ENCODE measurements around the gene TRMT11. TPM values are rescaled to one million over a fixed set of nuclear protein-coding genes. Genes with fewer than 3 reads are reported as not detected.

Gene TRMT11
- polyA plus RNA-seq, 4 donors: 30.8 to 34.4 (median 31.2) TPM

GRCh38 chr6:126071000-126071647 lies 84.8 kb downstream of the TRMT11 start:
- no peak for DNase-seq (ENCODE audit: low read depth in 4 of 4, low spot score in 3 of 4)

- DNase-seq (ENCODE audit: low read depth in 4 of 4, low spot score in 3 of 4): no peak
Measured at GRCh38 chr6:126072172-126072571, 85.8 kb downstream of the TRMT11 start.

GRCh38 chr6:126072834-126073233 lies 86.5 kb downstream of the TRMT11 start:
- no peak for DNase-seq (ENCODE audit: low read depth in 4 of 4, low spot score in 3 of 4)

DNA sequence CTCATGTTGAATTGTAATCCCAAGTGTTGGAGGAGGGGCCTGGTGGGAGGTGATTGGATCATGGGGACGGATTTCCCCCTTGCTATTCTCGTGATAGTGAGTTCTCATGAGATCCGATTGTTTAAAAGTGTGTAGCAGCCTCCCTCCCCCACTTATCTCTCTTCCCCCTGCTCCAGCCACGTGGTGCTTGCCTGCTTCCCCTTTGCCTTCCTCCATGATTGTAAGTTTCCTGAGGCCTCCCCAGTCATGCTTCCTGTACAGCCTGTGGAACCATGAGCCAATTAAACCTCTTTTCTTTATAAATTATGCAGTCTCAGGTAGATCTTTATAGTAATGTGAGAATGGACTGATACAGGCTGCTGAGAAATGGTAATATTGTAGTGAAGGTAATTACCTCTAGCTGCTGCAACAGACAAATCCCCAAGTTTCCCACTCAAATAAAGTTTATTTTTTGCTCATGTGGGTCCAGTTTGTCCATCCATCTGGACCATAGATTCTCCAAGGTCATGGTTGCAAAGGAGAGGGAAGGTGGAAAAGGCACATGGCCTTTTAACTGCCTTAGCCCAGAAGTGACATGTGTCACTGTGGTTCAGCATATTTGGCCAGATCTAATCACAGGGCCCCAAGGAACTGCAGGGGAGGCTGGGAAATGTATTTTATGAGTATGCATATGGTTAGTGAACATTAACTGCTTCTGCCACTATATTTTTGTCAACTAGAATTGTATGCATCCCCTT lies 89.2 kb downstream of the TRMT11 start:
- DNase-seq (ENCODE audit: low read depth in 4 of 4, low spot score in 3 of 4): no peak

- no peak for DNase-seq (ENCODE audit: low read depth in 4 of 4, low spot score in 3 of 4)
Measured at GRCh38 chr6:126076992-126077664, 90.8 kb downstream of the TRMT11 start.

DNA sequence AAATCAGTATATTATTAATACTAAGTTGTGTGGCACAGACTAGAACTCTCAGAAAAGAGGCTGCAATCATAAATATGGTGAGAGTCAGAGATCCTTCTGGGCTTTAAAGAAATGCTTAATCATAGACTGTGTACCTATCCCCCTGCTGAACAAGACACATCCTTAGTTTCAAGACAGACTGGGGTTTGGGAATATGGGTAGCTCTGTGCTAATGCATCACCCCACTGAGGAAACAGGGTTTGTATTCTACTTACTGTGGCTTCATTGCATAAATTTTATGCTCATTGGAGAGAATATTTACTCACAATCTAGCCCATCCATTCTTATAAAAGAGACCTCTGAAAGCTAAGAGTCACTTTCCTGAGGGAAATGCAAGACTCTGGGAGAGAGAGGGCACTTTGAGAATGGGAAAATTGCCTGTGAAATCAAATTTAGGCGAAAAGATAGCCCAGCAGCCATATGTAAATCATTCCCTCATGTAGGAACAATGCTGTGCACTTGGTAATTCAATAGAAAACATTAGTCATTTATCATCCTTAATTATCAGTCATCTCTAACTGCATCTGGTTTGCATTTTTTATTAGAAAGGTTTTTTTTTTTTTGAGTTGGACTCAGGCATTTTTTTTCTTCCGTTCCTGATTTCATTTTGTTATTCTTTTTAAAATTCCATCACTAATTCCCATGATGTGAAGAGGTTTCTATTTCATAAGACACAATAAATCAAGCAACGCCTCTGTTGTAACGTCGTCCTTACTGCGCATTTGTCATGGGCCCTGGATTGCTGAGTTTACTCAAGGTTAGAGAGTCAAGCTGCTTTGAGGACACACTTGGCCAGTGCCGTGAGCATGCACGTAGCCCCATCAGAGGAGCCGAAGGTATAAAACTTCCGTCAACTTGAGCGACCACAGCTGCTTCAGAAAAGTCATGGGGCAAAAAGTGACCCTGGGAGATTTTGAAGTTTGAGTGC lies 91.8 kb downstream of the TRMT11 start:
- no peak for DNase-seq (ENCODE audit: low read depth in 4 of 4, low spot score in 3 of 4)

DNA sequence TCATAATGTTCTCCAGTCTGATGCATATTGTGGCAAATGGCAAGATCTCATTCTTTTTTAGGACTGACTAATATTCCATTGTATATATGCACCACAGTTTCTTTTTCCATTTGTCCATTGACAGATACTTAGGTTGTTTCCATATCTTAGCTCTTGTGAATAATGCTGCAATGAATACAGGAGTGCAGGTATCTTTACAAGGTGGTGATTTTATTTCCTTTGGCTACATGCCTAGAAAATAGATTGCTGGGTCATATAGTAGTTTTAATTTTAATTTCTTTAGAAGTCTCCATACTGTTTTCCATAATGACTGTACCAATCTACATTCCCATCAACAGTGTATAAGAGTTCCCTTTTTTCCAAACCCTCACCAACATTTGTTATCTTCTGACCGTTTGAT lies 97.5 kb downstream of the TRMT11 start:
- no peak for DNase-seq (ENCODE audit: low read depth in 4 of 4, low spot score in 3 of 4)

DNA sequence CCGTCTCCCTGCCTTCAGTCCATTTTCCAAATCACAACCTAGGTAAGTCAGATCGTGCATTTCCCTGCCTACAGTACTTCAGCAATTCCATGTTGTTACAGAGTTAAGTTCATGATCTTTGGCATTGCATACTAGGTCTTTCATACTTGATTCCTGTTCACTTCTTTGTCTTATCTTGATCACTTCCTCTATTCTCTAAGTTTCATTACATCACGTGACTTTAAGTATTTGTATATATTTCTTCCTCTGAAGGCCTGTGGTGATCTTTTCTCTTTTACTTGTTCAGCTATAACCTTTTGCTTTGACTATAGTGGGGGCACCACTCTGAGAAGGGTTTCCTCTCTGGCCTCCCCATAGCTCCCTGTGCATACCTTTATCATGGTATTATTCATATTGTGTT lies 100.2 kb downstream of the TRMT11 start:
- no peak for DNase-seq (ENCODE audit: low read depth in 4 of 4, low spot score in 3 of 4)

Other genes with a start within 250 kb of the TRMT11 start
- gene HEY2, start 236.9 kb upstream of the TRMT11 start, polyA plus RNA-seq (ENCODE audit: insufficient read length in 4 of 4): 1 to 10 TPM in 3 of 4 donors, under 1 TPM in 1; 0.87 to 8.4 (median 7.5) TPM
- 10 to 100 TPM; 33.7 to 54.6 (median 39.2) TPM for gene NCOA7, start 195.6 kb upstream of the TRMT11 start, polyA plus RNA-seq (ENCODE audit: insufficient read length in 4 of 4)
- gene HINT3, start 29.8 kb upstream of the TRMT11 start, polyA plus RNA-seq (ENCODE audit: insufficient read length in 4 of 4): 10 to 100 TPM; 31.8 to 36.8 (median 36.5) TPM

Data from left renal pelvis (tissue), 4 donors.